Measurements from ENCODE around the gene NPFFR1. TPM values are rescaled to one million over a fixed set of nuclear protein-coding genes. Genes with fewer than 3 reads are reported as not detected.

The NPFFR1 gene
- total RNA-seq, 1 experiment from 2014 or later: not detected

DNA sequence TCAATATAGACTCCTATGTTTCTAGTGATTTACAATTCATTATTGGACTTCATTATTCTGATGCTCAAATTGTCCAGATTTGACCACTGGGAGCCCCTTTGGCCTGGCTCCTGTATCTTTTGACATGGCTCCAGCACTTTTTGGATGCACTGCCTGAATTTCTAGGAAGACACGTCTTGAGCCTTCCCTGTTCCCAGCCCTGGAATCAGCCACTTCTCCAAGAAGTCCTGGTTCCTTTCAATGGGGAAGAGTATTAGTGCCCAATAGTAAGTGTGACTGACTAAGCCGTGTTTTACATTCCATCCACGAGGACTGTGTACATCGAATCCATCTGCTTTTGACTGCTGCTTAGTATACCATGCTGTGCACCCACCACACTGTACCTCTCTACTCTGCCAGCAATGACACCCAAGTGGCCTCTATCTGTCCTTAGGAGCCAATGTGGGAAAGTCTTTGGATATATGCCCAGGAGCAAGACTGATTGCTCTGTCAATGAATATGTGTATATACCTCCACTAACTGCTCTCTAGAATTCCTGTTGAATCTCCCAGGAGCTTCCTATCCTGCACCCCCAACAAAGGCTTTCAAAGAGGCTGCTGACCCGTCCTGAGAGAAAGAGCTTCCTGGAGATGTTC, 23.2 kb upstream of the NPFFR1 start:
- Histone ChIP-seq H4K5ac (ENCODE audit: insufficient read length, low read depth, low read length) (no peak overlapping the region), H2BK5ac (ENCODE audit: insufficient read length, low read length) (no peak overlapping the region), H2BK12ac (ENCODE audit: insufficient read length, low read depth, low read length) (no peak overlapping the region), H3K23me2 (ENCODE audit: insufficient read length, low read depth, low read length, poor library complexity, severe bottlenecking) (no peaks in the 10 kb centered on the region), H2BK20ac (ENCODE audit: low read depth, low read length, poor library complexity, severe bottlenecking) (no peak overlapping the region), H4K8ac (replicated peaks; ENCODE audit: insufficient read length, low read depth, low read length) (no peak overlapping the region), H3K4ac (ENCODE audit: low read depth, low read length) (no peak overlapping the region), H4K20me1 (ENCODE audit: control insufficient read depth, insufficient read depth, insufficient read length) (no peaks in the 10 kb centered on the region), H3T11ph (ENCODE audit: low read length) (no peak overlapping the region), H3K18ac (ENCODE audit: insufficient read length, low read depth, low read length) (no peak overlapping the region), H3K9ac (ENCODE audit: extremely low read depth, insufficient read length, low read length) (no peak overlapping the region), H2BK15ac (ENCODE audit: low read depth, low read length) (no peak overlapping the region), H3K27me3 (ENCODE audit: insufficient read depth, low read length) (no peaks in the 10 kb centered on the region), H2AFZ (ENCODE audit: low read length) (no peak overlapping the region), H3K56ac (ENCODE audit: insufficient read length, low read depth, low read length) (no peak overlapping the region), H3K79me2 (ENCODE audit: insufficient read depth, low read length) (no peaks in the 10 kb centered on the region), H4K91ac (ENCODE audit: insufficient read length, low read depth, low read length) (no peak overlapping the region), H2BK120ac (ENCODE audit: low read depth, low read length, poor library complexity, severe bottlenecking) (no peak overlapping the region), H3K27ac (ENCODE audit: insufficient read length, low read depth, low read length) (no peak overlapping the region), H3K14ac (ENCODE audit: insufficient read depth, low read length) (no peak overlapping the region), H3K79me1 (ENCODE audit: insufficient read depth, low read depth, low read length, poor library complexity, severe bottlenecking) (no peaks in the 10 kb centered on the region), H3K4me2 (ENCODE audit: insufficient read depth, insufficient read length, low read length) (no peak overlapping the region), H2AK5ac (ENCODE audit: insufficient read length, low read length) (no peak overlapping the region), H3K23ac (ENCODE audit: insufficient read length, low read depth, low read length) (no peak overlapping the region), H3K9me3 (ENCODE audit: control insufficient read depth, low read depth, low read length) (no peaks in the 10 kb centered on the region), H3K4me1 (ENCODE audit: insufficient read depth, low read length) (no peaks in the 10 kb centered on the region)
- Mint-ChIP-seq H3K27me3 (ENCODE audit: low read depth) (peaks cover 2% of the 10 kb centered on the region; the same call in 1 of the 2 replicates), H3K4me3 (no peak overlapping the region), H3K4me1 (peaks cover 0 to 3% of the 10 kb centered on the region in 2 experiments; a peak in 1 of 4 replicates), H3K9me3 (no peaks in the 10 kb centered on the region), H3K36me3 (ENCODE audit: insufficient read depth in 1 of 3, low read depth in 3 of 3) (peaks cover 0 to 4% (median 0%) of the 10 kb centered on the region in 3 experiments; a peak in 1 of 7 replicates), H3K27ac (no peak overlapping the region)
- DNase-seq: no peak
- no CpG with 5 or more reads among the region's 5 CpGs for WGBS (ENCODE audit: extremely low coverage, insufficient read length, low lambda C conversion rate)
- no peak for TF ChIP-seq CTCF (conservative IDR thresholded peaks at IDR 0.05)
